ENCODE results near the gene CTSL. TPM values are rescaled to one million over a fixed set of nuclear protein-coding genes. Genes with fewer than 3 reads are reported as not detected.

The CTSL gene
- total and polyA plus RNA-seq, 2 experiments from 2014 or later: 97.0 to 137 TPM

DNA sequence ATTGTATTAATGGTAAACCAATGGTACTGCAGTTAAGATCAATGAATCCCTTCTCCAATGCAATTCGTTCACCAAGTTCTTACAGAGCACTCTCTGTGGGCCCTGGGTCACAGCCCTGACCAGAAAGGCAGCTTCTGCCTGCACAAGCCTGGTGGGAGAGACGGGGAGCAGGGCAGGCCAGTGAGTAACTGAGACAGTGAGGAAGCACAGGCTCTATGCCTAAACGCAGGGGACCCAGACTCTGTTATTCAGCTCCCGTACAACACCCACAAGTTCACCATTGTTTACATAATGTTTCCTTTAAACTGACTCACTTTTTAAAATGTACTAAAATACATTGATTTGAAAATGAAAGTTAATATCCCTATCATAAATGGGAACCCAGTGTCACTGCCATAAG lies 40.5 kb upstream of the CTSL start:
- H3K36me3 ChIP-seq: peaks cover 9% of the 10 kb centered on the region
- TF ChIP-seq, protein P1, sequence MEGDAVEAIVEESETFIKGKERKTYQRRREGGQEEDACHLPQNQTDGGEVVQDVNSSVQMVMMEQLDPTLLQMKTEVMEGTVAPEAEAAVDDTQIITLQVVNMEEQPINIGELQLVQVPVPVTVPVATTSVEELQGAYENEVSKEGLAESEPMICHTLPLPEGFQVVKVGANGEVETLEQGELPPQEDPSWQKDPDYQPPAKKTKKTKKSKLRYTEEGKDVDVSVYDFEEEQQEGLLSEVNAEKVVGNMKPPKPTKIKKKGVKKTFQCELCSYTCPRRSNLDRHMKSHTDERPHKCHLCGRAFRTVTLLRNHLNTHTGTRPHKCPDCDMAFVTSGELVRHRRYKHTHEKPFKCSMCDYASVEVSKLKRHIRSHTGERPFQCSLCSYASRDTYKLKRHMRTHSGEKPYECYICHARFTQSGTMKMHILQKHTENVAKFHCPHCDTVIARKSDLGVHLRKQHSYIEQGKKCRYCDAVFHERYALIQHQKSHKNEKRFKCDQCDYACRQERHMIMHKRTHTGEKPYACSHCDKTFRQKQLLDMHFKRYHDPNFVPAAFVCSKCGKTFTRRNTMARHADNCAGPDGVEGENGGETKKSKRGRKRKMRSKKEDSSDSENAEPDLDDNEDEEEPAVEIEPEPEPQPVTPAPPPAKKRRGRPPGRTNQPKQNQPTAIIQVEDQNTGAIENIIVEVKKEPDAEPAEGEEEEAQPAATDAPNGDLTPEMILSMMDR (IDR thresholded peaks at IDR 0.05; ENCODE audit: low read depth, low read length): no peak

DNA sequence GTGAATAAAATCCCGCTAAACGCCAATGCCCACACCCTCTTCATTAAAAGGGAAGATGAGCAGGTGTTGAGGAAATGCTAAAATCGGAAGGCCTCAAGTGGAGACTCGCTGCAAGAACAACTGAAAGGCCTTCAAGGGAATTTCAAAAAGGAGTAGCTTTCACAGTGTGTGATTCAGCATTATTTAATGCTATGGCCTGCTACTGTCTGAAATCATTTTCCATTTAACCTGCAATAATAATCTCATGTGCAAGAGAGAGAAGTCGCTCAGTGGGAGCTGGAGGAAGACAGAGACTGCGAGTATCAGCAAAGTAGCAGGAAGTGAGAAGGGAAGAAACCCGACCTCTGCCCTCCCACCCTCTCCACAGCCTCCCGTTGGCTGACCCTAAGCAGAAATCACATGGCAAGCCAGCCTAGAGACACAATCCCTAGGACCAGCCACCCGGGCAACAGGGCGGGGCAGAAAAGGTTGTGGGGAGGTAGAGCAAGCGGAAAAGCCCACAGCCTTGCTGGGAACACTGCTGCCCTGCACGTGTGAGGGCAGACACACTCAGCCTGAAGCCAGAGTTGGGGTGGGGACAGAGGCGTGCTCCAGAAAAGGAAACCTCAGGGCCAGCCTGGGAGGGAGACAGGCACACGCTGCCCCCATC lies 39.9 kb upstream of the CTSL start:
- no peaks in the 10 kb centered on the region for H3K9me3 ChIP-seq (ENCODE audit: low read depth)
- peaks cover 3% of the 10 kb centered on the region for H3K4me1 ChIP-seq (ENCODE audit: low read depth)
- H3K27me3 ChIP-seq: no peaks in the 10 kb centered on the region
- no peak for DNase-seq (ENCODE audit: low read depth in 1 of 2, low spot score in 1 of 2)
- H3K4me3 ChIP-seq: no peak overlapping the region
- no peak overlapping the region for H3K27ac ChIP-seq
- peaks cover 9% of the 10 kb centered on the region for H3K36me3 ChIP-seq
- TF ChIP-seq, protein P1 (IDR thresholded peaks at IDR 0.05; ENCODE audit: low read depth, low read length): no peak

More for the DNA sequence above, 40.5 kb upstream of the CTSL start:
- peaks cover 3% of the 10 kb centered on the region for H3K4me1 ChIP-seq (ENCODE audit: low read depth)
- no peak for DNase-seq (ENCODE audit: low read depth in 1 of 2, low spot score in 1 of 2)
- no peaks in the 10 kb centered on the region for H3K27me3 ChIP-seq
- H3K9me3 ChIP-seq (ENCODE audit: low read depth): no peaks in the 10 kb centered on the region
- H3K4me3 ChIP-seq: no peak overlapping the region
- H3K27ac ChIP-seq: no peak overlapping the region

DNA sequence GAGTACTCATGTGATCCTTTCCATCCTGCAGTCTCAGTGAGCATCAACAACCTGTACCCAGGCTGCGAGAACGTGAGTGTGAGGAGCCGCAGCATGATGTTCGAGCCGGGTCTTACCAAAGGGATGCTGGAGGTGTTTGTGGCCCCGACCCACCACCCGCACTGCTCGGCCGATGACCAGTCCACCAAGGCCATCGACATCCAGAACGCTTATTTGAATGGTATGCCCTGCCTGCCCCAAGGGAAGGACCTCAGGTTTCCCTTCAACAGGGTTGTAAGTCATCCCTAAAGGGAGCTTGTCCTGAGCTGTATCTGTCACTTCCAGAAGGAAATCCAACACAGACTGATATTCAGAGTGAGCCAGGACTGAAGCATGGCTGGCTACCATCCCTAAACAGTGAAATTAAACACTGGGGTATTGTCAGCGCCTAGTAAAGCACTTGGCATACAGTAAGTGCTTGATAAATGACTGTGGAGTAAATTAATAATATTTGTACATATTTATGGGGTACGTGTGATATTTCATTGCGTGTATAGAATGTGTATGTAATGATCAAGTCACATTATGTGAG lies 39.3 kb upstream of the CTSL start:
- TF ChIP-seq, protein P1 (IDR thresholded peaks at IDR 0.05; ENCODE audit: low read depth, low read length): no peak
- Histone ChIP-seq H3K36me3 (peaks cover 9% of the 10 kb centered on the region), H3K4me1 (ENCODE audit: low read depth) (peaks cover 3% of the 10 kb centered on the region), H3K27me3 (no peaks in the 10 kb centered on the region), H3K4me3 (no peak overlapping the region), H3K9me3 (ENCODE audit: low read depth) (no peaks in the 10 kb centered on the region), H3K27ac (no peak overlapping the region)
- no peak for DNase-seq (ENCODE audit: low read depth in 1 of 2, low spot score in 1 of 2)

DNA sequence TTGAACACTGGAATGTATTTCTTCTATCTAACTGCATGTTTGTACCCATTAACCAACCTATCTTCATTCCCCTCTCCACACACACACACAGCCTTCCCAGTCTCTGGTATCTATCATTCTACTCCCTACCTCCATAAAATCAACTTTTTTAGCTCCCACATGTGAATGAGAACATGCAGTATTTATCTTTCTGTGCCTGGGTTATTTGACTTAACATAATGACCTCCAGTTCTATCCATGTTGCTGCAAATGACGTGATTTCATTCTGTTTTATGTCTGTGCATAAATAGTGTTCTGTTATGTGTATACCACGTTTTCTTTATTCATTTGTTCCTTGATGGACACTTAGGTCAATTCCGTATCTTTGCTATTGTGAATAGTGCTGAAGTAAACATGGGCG lies 38.7 kb upstream of the CTSL start:
- Histone ChIP-seq H3K27me3 (no peaks in the 10 kb centered on the region), H3K27ac (no peak overlapping the region), H3K9me3 (ENCODE audit: low read depth) (no peaks in the 10 kb centered on the region), H3K4me1 (ENCODE audit: low read depth) (peaks cover 3% of the 10 kb centered on the region), H3K36me3 (peaks cover 5% of the 10 kb centered on the region), H3K4me3 (no peak overlapping the region)
- TF ChIP-seq, protein P1 (IDR thresholded peaks at IDR 0.05; ENCODE audit: low read depth, low read length): no peak
- DNase-seq (ENCODE audit: low read depth in 1 of 2, low spot score in 1 of 2): no peak

DNA sequence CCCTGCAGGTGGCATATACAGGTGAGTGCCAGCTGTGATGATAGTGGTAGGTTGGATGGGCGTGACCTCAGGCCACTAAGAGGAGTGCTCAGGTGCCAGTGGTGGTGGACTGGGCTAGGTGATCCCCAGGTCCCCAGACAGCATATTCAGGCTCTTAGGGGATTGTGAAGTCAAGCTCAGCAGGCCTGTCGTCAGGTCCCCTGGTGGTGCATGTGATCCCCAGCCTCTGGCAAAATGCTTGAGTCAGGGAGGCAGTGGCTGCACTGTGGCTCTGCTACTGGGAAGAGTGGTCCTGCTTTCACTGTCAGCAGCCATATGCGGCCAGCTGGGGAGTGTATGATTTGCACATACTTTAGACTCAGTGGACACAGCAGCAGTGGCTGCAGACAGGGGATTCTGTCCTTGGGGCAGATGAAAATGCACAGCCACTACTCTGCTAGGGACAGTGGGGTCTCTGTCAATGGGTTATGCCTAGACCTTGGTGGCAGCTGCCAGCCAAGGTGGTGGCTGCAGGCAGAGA lies 31.6 kb upstream of the CTSL start:
- DNase-seq (ENCODE audit: low read depth in 1 of 2, low spot score in 1 of 2): no peak
- peaks cover 2% of the 10 kb centered on the region for H3K36me3 ChIP-seq
- TF ChIP-seq, protein P1 (IDR thresholded peaks at IDR 0.05; ENCODE audit: low read depth, low read length): no peak

More for the DNA sequence above, 31.6 kb upstream of the CTSL start:
- H3K27ac ChIP-seq: no peak overlapping the region
- no peaks in the 10 kb centered on the region for H3K4me1 ChIP-seq (ENCODE audit: low read depth)
- H3K4me3 ChIP-seq: no peak overlapping the region
- H3K9me3 ChIP-seq (ENCODE audit: low read depth): no peaks in the 10 kb centered on the region
- H3K27me3 ChIP-seq: no peaks in the 10 kb centered on the region

All from cardiac muscle cell (in vitro differentiated cells and primary cell).